HG02852 (cell line): Measurements from ENCODE around the gene IFNAR1.
"Not testable (repeated sequence)": the region's sequence is repeated elsewhere in the genome, so short reads cannot be mapped to it uniquely, and the experiment has no call there.

ENCODE experiments used
- ATAC-seq: cut with Tn5 transposase; IDR thresholded peaks from one replicate; pipeline ENCODE4 v1.9.1; 2021; ENCODE audit warnings: mild to moderate bottlenecking, moderate library complexity; ENCODE audit not compliant: unreplicated experiment

Gene IFNAR1

DNA sequence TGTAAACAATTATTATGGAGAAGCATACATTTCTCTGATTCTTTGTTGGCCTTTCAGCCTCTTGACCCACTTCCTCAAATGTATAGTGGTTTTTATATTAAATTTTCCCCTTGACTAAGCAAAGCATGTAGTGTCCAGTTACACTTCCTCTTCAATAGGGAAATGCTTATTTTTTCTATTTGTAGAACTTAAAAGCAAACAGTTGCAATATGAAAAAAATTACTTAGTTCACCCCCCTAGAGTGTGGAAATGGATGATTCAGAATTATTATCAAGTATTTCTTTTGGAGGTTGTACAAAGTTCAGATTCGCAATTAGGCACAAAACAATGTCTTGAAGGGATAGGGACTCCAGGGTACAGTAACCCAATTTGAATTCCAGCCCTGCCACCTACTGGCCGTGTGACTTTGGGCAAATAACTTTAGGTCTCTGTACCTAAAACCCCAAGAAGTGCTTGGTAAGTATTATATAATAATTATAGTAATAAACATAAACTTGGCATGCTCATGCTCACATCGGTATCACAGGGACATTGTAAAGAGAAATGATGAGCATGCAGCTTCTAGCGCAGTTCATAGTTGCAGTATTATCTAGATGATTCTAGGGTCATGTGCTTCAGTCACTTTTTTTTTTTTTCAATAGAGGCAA lies 49.8 kb downstream of the IFNAR1 start:
- peak; percentile 52 for ATAC-seq

DNA sequence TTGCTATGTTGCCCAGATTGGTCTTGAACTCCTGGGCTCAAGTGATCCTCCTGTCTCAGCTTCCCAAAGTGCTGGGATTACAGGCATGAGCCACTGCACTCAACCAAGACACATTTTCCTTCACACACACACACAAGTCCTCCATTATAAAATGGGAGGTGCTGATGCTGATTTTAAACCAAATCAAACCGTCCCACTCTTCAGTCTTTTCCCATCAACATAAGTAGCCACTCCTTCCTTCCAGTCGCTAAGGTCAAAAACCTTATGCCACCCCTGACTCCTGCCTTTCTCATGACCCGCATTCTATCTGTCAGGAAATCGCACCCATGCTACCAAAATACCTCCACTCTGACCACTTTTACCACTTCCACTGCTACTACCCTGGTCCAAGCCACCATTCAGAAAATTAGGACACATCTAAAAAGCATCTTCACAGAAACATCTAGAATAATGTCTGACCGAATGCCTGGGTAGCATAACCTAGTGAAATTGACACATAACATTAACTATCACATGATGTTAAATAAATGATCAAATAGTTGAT lies 50.4 kb downstream of the IFNAR1 start:
- no peak for ATAC-seq

DNA sequence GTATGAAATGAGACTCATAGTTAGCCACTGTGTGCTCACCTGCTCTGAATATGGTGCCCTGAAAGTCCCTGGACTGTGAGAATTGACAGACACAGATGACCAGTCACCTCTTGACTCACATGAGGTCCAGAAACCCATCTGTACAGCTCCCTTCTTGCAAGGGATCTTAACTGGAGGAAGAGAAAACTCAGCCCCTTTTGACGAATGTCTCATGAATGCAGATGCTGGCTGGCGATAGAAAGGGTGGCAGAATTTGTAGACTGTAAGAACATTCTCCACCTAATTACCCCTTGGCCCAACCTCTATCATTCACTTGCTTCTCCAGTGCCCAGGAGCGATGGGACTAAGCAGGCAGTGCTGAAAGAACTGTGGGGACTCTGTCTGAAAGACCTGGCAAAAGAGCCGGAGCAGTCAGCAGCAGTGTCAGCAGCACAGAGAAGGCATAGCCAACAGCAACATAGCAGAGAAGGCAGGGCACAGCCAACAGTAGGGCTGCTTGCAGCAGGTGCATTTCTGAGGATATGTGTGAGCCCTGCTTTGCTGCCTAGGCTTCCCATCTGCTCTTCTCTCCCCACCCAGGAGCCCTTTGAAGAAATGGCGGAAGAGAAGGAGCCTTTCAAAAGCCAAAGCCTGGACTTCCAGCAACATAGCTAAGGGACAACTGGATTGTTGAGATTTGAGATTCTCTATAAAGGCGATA lies 52.6 kb downstream of the IFNAR1 start:
- no peak for ATAC-seq

DNA sequence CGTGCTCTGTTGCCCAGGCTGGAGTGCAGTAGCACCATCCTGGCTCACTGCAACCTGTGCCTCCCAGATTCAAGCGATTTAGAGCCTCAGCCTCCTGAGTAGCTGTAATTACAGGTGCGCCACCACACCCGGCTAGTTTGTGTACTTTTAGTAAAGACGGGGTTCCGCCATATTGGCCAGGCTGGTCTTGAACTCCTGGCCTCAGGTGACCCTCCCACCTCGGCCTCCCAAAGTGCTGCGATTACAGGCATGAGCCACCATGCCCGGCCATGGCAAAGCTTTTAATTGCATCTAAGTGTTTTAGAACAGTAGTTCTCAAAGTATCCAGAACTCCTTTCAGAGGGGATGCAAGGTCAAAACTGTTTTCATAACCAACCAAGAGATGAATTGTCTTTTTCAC lies 53.3 kb downstream of the IFNAR1 start:
- ATAC-seq, result no peak

DNA sequence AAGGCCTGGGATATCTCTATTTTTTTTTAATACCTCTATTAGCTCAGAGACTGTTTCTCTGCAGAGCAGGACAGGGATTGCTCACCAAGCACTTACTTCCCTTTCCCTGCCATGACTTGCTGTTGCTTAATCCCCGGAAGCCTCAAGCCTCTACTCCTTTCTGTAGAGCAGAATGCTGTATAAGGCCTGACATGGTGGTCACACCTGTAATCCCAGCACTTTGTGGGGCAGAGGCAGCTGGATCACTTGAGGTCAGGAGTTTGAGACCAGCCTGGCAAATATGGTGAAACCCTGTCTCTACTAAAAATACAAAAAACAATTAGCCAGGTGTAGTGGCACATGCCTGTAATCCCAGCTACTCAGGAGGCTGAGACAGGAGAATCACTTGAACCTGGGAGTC lies 55.2 kb downstream of the IFNAR1 start:
- ATAC-seq, result not testable (repeated sequence)

DNA sequence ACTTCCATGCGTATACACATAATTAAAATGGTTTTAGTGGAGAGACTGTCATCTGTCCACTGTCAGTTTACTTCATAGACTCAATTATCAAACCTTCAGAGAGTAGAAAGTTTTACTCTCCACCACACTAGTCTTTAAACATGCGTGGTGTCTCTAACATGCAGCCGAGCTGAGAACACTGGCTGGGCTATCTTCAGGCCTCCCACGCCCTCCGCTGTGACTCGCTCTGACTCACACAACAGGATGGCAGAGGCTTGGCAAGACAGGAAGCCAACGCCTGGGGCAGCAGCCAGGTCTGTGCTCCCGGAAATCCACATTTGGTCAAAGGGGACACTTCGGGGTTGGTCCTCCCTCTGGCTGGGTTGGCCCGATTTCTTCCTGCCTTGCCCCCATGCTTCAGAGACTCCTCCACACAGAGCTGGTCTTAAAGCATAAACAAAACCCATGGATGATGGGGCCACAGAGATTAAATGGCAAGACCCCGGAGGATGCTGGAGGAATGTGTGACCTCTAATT lies 55.8 kb downstream of the IFNAR1 start:
- ATAC-seq, result no peak

DNA sequence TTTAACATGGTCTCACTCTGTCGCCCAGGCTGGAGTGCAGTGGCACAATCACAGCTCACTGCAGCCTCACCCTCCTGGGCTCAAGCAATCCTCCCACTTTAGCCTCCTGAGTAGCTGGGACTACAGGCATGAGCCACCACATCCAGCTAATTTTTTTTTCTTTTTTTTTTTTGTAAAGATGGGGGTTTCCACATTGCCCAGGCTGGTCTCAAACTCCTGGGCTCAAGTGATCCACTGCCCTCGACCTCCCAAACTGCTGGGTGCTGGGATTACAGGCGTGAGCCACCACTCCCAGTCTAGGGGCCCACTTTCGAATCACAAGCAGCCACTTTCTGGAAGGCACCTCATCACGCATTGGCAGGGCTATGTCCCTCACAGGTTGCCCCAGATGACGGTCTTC lies 56.6 kb downstream of the IFNAR1 start:
- ATAC-seq, result not testable (repeated sequence)

DNA sequence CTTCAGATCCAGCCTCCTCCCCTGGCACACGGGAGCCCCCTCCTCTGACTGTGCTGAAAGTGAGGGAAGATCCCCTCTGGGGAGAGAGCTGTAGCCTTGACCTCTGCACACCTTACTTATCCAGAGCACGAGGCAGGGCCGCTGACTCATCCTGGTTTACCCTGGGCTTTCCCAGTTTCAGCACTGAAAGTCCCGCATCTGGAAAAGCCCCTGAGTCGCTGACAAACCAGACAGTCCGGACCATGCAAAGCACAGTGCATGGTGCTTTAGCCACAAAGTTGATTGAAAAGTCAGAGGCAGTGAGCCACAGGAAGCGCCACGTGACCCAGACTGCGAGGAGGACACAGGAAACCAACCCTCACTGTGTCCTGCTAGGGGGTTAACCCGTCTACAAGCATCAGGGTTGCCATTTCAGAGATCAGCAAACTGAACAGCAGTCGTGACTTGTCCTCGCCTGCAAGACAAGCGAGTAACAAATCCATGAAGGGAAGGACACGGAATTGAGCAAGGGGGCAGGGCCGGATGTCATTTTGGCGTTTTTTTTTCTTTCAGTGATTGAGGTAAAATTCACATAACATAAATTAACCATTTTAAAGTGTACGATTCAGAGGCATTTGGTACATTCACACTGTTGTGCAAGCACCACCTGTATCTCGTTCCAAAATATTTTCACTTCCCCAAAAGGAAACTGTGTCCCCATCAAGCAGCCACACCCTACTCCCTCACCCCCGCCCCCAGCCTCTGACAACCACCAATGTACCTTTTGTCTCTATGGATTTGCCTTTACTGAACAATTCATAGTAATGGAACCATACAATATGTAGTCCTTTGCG lies 58.5 kb downstream of the IFNAR1 start:
- ATAC-seq, result peak; percentile 83

DNA sequence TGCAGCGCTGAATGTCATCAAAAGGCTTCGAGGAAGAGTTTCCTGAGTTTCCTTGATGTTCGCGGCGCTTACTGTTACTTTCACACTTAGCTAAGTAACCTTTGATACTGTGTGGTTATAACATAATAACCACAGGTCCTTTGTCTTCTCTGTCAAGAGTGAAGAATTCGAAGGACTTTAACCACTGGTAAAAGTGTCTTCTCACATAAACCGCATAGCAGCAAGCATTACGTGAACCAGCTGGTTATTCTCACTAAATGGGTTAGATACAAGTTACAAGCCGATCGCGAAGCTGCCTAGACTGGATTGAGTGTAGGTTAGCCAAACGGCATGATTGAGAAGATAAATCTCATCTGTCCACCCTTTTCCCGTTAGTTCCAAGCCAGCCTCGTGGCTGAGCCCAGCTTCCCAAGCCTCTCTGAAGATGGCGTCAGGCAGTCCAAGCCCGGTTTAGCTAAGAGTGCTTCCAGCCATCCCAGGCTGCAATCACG lies 60.1 kb downstream of the IFNAR1 start:
- no peak for ATAC-seq

DNA sequence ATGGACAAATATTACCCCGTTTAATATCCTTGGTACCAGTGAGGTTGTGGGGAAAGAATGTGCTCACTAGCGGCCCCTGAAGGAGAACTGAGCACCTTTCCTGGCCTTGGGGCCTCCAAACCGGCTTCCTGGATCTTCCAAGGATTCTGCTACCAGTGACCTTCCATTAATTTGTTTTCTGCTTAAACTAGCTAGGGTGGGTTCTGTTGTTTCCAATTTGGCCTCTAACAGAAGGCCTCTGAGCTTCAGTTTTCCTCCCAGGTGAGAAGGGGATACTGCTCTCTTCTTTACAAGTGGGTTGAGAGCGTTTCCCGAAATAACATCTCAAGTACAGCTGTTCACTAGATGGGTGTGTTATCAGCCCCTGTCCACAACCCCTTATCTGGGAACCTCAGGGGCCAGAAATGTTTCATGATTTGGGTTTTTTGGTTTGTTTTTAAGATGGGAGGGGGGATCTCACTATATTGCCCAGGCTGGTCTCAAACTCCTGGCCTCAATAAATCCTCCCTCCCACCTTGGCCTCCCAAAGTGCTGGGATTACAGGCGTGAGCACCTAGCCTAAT lies 61.5 kb downstream of the IFNAR1 start:
- no peak for ATAC-seq

DNA sequence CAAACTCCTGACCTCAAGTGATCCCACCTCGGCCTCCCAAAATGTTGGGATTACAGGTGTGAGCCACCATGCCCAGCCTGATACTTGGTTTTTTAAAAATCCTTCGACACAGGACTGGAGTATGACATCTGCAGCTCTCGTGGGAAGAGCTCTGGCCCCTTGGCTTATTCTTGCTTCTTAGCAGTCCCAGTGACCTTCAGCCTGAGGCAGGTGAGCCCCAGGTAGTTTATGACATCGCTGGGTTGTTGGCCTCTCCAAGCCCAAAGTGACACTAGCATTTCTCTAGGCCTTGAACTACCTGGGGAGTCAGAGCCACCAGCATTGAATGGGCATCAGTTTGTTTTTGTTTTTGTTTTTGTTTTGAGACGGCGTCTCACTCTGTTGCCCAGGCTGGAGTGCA lies 62.5 kb downstream of the IFNAR1 start:
- no peak for ATAC-seq

DNA sequence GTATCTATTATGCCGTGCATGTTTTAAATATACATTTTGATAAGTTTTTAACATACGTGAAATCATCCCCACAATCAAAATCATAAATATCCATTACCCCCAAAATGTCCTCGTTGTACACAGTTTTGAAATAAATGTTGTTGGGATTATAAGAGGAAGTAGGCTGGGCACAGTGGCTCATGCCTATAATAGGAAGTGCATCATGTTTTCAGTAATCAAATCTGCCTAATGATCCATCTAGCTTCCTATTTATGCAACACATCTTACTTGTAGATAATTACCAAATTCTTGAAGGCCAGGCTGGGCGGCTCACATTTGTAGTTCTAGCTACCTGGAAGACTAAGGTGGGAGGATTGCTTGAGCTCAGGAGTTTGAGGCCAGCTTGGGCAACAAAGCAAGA lies 63.4 kb downstream of the IFNAR1 start:
- ATAC-seq, result no peak

DNA sequence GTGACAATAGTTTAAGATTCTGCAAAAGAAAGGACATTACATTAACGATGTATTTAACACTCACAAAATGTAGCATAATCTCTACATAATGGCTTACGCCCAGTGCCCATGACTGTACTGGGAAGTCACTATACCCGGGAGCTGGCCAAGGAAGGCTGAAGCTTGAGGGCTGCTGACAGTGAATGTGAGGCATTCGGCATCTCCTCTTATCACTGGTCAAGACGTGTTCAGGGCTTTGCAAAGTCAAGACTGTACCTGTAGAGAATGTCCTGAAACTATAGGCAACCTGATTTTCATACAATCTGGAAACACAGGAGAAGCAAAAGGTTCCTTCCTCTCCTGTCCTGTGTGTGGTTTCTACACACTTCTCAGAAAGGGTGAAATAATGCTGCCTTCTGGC lies 65.7 kb downstream of the IFNAR1 start:
- no peak for ATAC-seq

DNA sequence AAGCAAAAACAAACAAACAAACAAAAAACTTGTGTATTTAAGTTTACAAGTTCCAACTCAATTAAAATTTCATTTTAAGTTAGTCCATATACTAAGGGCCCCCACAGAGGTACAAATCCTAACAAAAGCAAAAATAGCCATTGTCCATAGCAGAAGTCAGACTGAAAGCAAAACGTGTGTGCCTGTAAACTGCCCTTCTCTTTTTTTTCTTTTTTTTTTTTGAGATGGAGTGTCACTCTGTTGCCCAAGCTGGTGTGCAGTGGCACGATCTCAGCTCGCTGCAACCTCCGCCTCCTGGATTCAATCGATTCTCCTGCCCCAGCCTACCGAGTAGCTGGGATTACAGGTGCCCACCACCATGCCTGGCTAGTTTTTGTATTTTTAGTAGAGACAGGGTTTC lies 66.9 kb downstream of the IFNAR1 start:
- ATAC-seq, result no peak

DNA sequence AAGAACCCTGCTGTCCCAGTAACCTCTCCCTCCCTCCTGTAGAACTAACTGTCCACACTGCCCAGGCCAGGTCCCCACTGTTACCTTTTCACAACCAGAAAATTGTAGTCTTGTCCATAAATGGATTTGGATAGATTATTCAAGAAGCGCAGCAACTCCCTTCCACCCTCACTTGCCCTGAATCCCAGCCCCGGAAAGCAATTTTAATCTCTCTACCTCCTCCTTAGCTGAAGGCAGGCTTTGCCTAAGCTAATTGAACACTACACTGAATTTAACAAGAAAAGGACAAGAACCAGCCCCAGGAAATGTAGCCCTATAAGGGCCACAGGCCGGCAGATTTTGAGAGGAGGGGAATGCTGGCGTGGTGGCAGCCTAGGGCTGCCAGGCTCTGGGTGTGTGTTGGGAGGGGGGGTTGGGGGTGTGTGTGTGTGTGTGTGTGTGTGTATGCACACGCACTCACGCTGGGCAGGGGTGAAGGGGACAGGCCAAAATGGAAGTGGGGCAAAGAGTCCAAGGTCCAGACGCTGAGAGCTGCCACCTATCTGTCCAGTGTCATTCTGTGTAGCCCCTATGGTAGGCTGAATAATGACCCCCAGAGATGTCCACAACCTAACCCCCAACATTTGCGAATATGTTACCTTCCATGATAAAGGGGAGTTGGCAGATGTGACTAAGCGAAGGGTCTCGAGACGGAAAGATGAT lies 67.7 kb downstream of the IFNAR1 start:
- no peak for ATAC-seq

DNA sequence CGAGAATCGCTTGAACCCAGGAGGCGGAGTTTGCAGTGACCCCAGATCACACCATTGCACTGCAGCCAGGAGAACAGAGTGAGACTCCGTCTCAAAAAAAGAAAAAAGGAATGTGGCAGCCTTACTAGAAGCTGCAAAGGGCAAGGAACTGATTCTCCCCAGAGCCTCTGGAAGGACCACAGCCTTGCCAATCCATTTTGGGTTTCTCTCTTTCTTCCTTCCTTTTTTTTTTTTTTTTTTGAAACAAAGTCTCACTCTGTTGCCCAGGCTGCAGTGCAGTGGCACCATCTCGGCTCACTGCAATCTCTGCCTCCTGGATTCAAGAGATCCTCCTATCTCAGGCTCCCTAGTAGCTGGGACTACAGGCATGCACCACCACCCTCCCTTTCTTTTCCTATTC lies 68.6 kb downstream of the IFNAR1 start:
- no peak for ATAC-seq

DNA sequence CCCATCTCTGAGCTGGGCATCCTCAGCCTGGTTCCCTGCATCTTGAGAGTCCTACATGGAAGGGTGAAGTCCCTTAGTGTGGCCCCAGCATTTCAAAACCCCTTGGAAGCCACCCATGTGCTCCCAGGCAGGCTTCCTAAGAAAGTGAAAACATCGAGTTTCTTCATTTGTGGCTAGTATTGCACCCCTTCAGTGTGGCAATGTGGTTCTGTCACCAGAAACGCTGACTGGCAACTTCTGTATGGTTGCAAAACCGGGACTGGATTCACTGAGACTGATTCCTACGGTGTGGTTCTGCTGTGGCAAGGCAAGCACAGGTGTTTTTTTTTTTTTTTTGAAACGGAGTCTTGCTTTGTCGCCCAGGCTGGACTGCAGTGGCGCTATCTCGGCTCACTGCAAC lies 69.5 kb downstream of the IFNAR1 start:
- no peak for ATAC-seq

DNA sequence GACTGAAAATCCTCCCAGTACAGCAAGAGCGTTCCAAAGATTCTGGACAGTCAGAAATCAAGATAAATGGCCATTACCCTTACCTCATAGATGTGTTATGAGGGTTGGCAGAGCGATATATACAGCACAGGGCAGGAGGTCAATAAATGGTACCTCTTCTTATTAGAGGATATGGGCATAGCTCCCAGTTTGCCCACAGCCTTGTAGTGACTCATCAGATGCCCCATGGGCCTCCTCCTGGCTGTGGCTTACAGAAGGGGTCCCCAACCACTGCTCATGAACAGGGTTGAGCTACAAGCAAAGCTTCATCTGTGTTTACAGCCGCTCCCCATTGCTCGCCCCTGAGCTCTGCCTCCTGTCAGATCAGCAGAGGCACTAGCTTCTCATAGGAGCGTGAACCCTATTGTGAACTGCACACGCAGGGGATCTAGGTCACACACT lies 71.1 kb downstream of the IFNAR1 start:
- no peak for ATAC-seq

DNA sequence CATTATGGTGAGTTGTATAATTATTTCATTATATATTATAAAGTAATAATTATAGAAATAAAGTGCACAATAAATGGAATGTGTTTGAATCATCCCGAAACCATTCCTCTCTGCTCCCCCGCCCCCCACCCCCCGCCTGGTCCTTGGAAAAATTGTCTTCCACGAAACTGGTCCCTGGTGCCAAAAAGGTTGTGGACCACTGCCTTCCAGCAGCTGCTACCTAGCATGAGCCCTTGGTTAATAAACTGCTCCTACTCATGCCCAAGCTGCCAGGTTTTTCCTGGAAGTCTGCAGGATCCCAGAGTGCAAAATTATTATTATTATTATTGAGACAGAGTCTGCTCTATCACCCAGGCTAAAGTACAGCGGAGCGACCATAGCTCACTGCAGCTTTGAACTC lies 71.7 kb downstream of the IFNAR1 start:
- ATAC-seq, result no peak

DNA sequence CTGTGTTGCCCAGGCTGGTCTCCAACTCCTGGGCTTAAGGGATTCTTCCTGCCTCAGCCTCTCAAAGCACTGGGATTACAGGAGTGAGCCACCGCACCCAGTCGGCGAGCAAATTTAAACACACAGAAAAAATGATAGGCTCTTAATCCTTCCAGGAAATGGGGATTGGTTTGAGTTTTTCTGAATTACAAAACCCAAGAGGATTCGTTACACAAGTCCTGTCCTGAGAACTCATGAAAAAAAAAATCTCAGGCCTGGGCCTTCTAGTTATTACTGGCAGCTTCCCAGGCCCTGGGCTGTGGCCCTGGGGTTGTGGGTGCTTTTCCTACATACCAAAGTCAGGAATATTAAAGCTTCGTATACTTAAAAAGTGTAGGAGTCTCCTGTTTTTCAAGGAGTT lies 72.2 kb downstream of the IFNAR1 start:
- ATAC-seq, result no peak
